GM19328 (cell line): ENCODE measurements around the gene CCNDBP1.
"Not testable (repeated sequence)": the region's sequence is repeated elsewhere in the genome, so short reads cannot be mapped to it uniquely, and the experiment has no call there.

Experiments used
- ATAC-seq: cut with Tn5 transposase; IDR thresholded peaks from one replicate; pipeline ENCODE4 v1.9.1; 2021; ENCODE audit warnings: mild to moderate bottlenecking, moderate library complexity; ENCODE audit not compliant: unreplicated experiment

CCNDBP1 gene

GRCh38 chr15:43190178-43190577 lies 5.0 kb downstream of the CCNDBP1 start:
- ATAC-seq = no peak

GRCh38 chr15:43193710-43194109 lies 8.5 kb downstream of the CCNDBP1 start:
- no peak for ATAC-seq

- no peak for ATAC-seq
Measured at GRCh38 chr15:43194795-43195194, 9.6 kb downstream of the CCNDBP1 start.

DNA sequence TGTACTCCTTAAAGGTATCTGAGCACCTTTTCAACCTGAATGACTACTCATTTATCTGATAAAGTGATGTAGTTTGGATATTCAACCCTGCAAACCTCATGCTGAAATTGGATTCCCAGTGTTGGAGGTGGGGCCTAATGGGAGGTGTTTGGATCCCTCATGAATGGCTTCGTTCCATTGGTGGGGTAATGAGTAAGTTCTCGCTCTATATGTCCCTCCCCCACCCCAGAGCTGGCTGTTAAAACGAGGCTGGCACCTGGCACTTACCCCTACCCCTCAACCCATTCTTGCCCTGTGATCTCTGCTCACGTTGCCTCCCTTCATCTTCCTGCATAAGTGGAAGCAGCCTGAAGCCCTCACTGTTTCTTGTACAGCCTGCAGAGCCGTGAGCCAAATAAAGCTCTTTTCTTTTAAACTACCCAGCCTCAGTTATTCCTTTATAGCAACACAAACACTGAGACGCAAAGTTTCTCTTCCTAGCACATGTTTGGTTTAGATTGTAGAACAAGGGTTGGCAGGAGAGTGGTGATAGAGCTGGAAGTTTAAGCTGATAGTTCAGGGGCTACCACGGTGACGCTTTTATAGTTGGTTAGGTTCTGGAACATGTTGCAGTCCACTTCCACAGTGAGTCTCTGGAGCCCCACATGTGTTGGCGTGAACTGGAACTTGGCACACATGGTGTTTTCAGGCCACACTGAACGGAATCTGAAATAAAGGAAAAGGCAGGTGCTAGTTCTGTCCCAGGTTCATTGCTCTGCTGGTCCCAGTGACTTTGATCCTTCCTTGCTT lies 11.8 kb downstream of the CCNDBP1 start:
- no peak for ATAC-seq

DNA sequence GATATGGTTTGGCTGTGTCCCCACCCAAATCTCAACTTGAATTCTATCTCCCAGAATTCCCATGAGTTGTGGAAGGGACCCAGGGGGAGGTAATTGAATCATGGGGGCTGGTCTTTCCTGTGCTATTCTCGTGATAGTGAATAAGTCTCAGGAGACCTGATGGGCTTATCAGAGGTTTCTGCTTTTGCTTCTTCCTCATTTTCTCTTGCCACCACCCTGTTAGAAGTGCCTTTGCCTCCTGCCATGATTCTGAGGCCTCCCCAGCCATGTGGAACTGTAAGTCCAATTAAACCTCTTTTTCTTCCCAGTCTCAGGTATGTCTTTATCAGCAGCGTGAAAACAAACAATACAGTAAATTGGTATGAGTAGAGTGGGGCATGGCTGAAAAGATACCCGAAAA lies 12.6 kb downstream of the CCNDBP1 start:
- ATAC-seq = not testable (repeated sequence)

GRCh38 chr15:43198556-43198955 lies 13.4 kb downstream of the CCNDBP1 start:
- not testable (repeated sequence) for ATAC-seq

DNA sequence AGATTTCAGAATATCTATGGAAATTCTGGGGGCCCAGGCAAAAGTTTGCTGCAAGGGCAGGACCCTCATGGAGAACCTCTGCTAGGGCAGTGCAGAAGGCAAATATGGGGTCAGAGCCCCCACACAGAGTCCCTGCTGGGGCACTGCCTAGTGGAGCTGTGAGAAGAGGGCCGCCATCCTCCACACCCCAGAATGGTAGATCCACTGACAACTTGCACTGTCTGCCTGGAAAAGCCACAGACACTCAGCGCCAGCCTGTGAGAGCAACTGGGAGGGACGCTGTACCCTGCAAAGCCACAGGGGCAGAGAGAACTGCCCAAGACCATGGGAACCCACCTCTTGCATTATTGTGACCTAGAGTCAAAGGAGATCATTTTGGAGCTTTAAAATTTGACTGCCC lies 13.8 kb downstream of the CCNDBP1 start:
- no peak for ATAC-seq

DNA sequence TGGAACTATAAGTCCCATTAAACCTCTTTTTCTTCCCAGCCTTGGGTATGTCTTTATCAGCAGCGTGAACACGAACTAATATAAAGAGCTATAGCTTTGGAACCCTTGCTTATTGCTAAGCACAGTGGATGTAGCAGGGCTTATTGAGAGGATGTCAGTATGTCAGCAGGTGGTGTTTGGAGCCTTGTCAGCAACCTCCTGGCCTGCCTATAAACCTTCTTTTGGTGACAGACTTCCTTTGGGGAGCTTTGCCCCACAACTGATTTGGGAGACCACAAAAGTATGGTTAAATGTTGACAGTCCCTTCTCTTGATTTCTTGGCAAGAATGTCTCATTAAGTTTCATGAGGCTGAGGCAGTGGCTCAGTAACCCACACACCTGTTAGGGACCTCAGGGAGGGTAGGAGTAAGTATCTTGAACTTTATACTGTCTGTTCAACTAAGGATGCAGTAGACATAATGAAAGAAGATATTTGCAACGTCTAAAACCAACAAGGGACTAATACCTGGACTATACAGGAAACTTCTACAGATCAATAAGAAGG lies 14.8 kb downstream of the CCNDBP1 start:
- ATAC-seq = no peak

- no peak for ATAC-seq
Measured at GRCh38 chr15:43204016-43204901, 19.1 kb downstream of the CCNDBP1 start.

DNA sequence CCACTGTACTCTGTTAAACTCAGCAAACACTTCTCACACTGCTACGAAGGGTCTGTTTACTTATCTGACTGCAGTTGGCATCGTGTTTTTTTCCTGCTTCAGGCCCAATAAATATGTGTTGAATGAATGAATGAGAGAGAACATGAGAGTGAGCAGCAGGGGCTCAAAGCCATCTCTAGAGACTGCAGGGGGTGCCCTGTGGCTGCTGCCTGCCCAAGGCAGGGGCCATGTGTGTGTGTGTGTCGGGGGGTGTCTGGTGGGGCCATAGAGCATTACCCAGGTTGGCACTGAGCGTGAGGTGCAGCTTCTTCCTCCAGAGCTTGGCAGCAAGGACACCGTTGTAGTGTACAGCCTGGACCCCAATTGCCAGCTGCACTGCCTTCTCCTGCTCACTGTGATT lies 20.9 kb downstream of the CCNDBP1 start:
- no peak for ATAC-seq

DNA sequence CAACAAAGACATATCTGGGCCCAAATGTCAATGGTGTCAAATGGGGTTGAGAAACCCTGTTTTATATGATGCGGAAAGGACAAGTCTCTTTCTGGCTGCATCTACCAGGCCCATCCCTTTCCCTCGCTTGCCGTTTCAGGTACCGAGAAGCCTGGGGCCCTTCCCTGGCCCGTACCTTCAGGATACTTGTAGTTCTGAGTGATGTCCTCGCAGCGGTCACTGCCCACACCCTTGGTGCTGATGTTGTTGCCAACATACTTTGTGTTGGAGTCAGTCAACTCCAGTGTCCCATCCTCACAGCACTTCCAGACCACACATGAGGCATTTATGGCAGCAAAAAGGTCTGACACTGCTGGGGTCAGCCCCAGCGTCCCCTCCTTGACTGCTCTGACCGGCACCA lies 21.8 kb downstream of the CCNDBP1 start:
- no peak for ATAC-seq

DNA sequence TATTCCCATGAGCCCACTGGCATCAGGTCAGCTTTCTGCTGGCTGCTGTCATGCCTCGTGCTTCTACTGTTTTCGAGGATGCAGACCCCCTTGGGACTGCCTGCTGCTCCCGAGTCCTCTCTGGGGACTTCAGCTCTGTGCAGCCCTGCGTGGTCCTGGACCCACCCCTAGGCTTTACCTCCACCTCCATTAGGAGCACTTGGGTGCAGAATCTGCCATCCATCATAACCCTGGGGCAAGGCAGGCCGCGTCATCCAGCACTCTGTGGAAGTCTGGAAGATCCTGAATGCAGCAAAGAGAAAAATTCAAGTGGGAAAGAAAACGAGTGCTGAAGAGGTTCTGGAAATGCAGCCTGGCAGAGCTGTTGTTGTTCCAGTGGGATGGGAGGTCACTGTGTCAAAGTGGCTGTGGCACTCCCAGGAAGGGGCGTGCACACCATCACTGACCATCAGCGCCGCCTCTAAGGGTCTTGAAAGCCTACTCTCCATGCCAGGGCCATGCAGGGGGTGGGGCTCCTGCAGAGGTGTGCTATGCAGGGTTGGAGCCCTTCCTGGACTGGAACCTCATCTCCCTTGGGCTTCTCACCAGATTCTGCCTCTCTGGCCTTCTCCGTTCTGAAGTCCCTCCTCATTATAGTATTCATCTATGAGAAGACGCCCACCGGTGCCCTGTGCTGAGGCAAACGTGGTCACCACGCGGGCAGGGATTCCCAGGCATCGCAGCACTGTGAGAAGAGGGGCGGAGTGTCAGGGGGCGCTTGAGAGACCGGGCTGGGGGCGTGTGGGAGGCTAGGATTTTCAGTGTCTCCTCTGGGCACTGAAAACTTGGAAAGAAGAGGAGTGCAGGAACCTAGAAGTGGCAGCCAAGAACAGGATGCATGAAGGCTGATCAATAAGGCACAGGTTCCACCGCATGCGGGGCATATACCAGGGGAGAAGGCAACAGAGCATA lies 23.1 kb downstream of the CCNDBP1 start:
- no peak for ATAC-seq

- no peak for ATAC-seq
Measured at GRCh38 chr15:43209059-43209824, 24.0 kb downstream of the CCNDBP1 start.

DNA sequence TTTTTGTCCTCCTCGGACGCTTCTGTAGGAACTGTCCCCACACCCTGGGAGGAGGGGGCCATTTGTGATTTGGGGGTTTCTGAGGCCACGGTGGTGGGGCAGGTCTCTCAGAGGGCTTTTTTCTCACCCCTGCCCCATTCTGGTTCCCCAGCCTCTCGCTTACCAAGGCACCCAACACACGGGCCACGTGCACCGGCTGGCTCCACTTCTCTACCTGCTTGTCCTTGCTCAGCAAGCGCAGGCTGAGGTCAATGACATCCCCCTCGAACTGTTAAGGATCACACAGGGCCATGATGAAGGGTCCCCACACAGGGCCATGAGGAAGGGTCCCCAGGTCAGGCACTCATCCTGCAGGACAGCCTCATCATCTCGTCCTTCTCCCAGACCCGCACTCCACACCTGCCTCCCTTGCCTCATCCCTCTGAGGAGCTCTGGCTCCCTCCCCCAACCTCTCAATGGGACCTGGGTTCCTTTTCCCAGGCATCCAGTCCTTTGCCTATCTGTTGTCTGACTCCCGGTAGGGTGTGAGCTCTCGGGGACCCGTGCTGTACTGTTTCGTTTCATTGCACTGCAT lies 25.1 kb downstream of the CCNDBP1 start:
- ATAC-seq = no peak

DNA sequence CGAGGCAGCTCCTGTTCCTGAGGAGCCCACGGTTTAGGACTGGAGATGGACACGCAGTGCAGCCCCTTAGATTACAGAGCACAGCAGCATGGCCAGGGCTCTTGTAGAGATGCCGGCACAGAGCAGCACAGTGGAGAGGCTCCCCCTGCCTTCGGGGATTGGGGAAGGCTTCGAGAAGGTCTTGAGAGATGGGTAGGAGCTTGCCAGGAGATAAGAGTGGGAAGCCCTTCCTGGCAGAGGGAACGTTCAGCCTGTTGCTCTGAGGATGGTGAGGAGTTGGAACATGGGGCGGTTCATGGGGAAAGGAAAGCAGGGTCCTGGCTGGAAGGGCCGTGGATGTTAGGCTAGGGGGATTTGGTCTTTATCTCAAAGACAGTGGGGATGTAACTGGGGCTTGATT lies 25.6 kb downstream of the CCNDBP1 start:
- no peak for ATAC-seq

- ATAC-seq = no peak
Measured at GRCh38 chr15:43211224-43211735, 26.1 kb downstream of the CCNDBP1 start.

DNA sequence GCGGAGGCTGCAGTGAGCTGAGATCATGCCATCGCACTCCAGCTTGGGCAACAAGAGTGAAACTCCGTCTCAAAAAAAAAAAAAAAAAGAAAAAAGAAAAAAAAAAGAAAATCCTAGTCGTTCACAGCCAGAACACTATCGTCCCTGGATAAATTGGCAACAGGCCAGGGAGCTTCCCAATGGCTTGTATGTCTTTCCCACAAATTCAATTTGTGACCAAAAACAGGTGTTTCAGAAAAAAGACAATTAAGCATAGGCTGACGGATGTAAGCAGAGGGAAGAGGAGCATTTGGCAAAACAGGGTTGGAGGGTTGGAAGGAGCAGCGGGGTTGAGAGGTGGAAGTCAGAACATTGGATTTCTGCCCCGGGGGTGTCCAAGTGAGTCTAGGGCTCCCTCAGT lies 27.1 kb downstream of the CCNDBP1 start:
- no peak for ATAC-seq

- ATAC-seq = no peak
Measured at GRCh38 chr15:43212951-43213350, 27.7 kb downstream of the CCNDBP1 start.

- ATAC-seq = no peak
Measured at GRCh38 chr15:43213466-43213865, 28.3 kb downstream of the CCNDBP1 start.
